Sigmoid colon (tissue), 7 donors: ENCODE results near the gene ELAC1. TPM values are rescaled to one million over a fixed set of nuclear protein-coding genes. Genes with fewer than 3 reads are reported as not detected.

ENCODE experiments used
- DNase-seq: peaks from one replicate; pipeline ENCODE4 v3.0.0-alpha.2; 2019
- H3K27ac ChIP-seq, 4 donors: fragments of 200-600 bp; sonication (generic); one replicate each; pipeline ENCODE4 v1.5.1; 2016 to 2019; ENCODE audit warnings: mild to moderate bottlenecking in 1 of 4
- H3K27me3 ChIP-seq, 3 donors: fragments of 200-600 bp; sonication (generic); one replicate each; pipeline ENCODE4 v1.5.1; 2019; ENCODE audit warnings: mild to moderate bottlenecking in 1 of 3
- H3K36me3 ChIP-seq, 4 donors: fragments of 200-600 bp; sonication (generic); one replicate each; pipeline ENCODE4 v1.5.1; 2016 to 2019
- H3K4me1 ChIP-seq, 4 donors: fragments of 200-600 bp; sonication (generic); one replicate each; pipeline ENCODE4 v1.5.1; 2017 to 2019
- H3K4me3 ChIP-seq, 4 donors: fragments of 200-600 bp; sonication (generic); one replicate each; pipeline ENCODE4 v1.5.1; 2017 to 2019; ENCODE audit warnings: mild to moderate bottlenecking in 2 of 4, moderate library complexity in 1 of 4
- H3K9me3 ChIP-seq, 4 donors: fragments of 200-600 bp in 3 of 4; sonication (generic) in 3 of 4; one replicate each; pipeline versions ENCODE4 v1.5.1 to v1.6.1; 2013 to 2019
- EP300 ChIP-seq, 4 donors: sonication (generic); formaldehyde crosslinking; IDR thresholded peaks; one replicate each; pipeline ENCODE4 v1.6.1; 2017; ENCODE audit warnings: antibody characterized with exemption in 4 of 4
- POLR2A ChIP-seq, 2 donors: fragments of 450-650 bp; IDR thresholded peaks; one replicate each; pipeline ENCODE4 v1.6.1; 2016; ENCODE audit warnings: antibody characterized with exemption in 2 of 2, mild to moderate bottlenecking in 2 of 2, moderate library complexity in 2 of 2
- POLR2AphosphoS5 ChIP-seq, 4 donors: sonication (generic); formaldehyde crosslinking; IDR thresholded peaks; one replicate each; pipeline ENCODE4 v1.6.1; 2017; ENCODE audit warnings: antibody characterized with exemption in 4 of 4
- WGBS, 2 donors: extraction: QIAGEN DNeasy Blood & Tissue Kit; methylation state at CpG; one replicate each; pipeline ENCODE4 v1.1.7; 2013; 5-methylcytosine and 5-hydroxymethylcytosine counted together
- intact Hi-C: fragments of 100-400 bp; cut with DNase I; formaldehyde crosslinking; loops from one replicate; pipeline ENCODE4 v1.15.1; 2023
- polyA plus RNA-seq, 3 donors: library from polyadenylated mRNA; stranded (reverse); fragments of 200-250 nt; gene quantifications; one replicate each; pipeline ENCODE4 v1.2.3, GENCODE V29; 2013
- total RNA-seq, 4 donors: library from RNA; depleted of rRNA; stranded (reverse); fragments of >200 nt; gene quantifications; one replicate each; pipeline ENCODE4 v1.1.0, GENCODE V29; 2016
- TF ChIP-seq, protein P1 (sequence below), 4 experiments: fragments of 450-650 bp in 3 of 4; fragments of 200-600 bp in 1 of 4; IDR thresholded peaks; one replicate each; pipeline ENCODE4 v1.5.1; 2016 to 2019; ENCODE audit warnings: antibody characterized with exemption in 4 of 4, mild to moderate bottlenecking in 3 of 4, moderate library complexity in 2 of 4
- donor health status: healthy with polysubstance abuse.
- donor health status: Bipolar disorder and iron deficiency.
- donor health status: healthy.

Gene ELAC1
- total and polyA plus RNA-seq, 7 donors, result 3.9 to 8.1 (median 5.4) TPM

GRCh38 chr18:50933684-50934083, 34.2 kb upstream of the ELAC1 start:
- no peak for DNase-seq
- no peaks in the 10 kb centered on the region for H3K27me3 ChIP-seq
- no peak overlapping the region for H3K4me3 ChIP-seq
- no peaks in the 10 kb centered on the region for H3K4me1 ChIP-seq
- no peaks in the 10 kb centered on the region for H3K9me3 ChIP-seq
- TF ChIP-seq, protein P1, sequence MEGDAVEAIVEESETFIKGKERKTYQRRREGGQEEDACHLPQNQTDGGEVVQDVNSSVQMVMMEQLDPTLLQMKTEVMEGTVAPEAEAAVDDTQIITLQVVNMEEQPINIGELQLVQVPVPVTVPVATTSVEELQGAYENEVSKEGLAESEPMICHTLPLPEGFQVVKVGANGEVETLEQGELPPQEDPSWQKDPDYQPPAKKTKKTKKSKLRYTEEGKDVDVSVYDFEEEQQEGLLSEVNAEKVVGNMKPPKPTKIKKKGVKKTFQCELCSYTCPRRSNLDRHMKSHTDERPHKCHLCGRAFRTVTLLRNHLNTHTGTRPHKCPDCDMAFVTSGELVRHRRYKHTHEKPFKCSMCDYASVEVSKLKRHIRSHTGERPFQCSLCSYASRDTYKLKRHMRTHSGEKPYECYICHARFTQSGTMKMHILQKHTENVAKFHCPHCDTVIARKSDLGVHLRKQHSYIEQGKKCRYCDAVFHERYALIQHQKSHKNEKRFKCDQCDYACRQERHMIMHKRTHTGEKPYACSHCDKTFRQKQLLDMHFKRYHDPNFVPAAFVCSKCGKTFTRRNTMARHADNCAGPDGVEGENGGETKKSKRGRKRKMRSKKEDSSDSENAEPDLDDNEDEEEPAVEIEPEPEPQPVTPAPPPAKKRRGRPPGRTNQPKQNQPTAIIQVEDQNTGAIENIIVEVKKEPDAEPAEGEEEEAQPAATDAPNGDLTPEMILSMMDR (IDR thresholded peaks at IDR 0.05), result no peak
- TF ChIP-seq POLR2AphosphoS5 (IDR thresholded peaks at IDR 0.05) (no peak), EP300 (IDR thresholded peaks at IDR 0.05) (no peak), POLR2A (IDR thresholded peaks at IDR 0.05) (no peak)
- H3K27ac ChIP-seq, result no peak overlapping the region
- WGBS, 2 donors, result 96% methylated on average over 5 of the region's 5 CpGs
- H3K36me3 ChIP-seq, result peaks cover 0 to 38% (median 2%) of the 10 kb centered on the region in 4 donors
- intact Hi-C loops, result no loop called here

GRCh38 chr18:50934545-50935211, 33.2 kb upstream of the ELAC1 start:
- no peak for DNase-seq
- H3K27ac ChIP-seq, result no peak overlapping the region
- no peaks in the 10 kb centered on the region for H3K9me3 ChIP-seq
- H3K4me3 ChIP-seq, result no peak overlapping the region
- H3K27me3 ChIP-seq, result no peaks in the 10 kb centered on the region
- no peaks in the 10 kb centered on the region for H3K4me1 ChIP-seq
- peaks cover 0 to 32% (median 2%) of the 10 kb centered on the region in 4 donors for H3K36me3 ChIP-seq
- WGBS, 2 donors, result 95 to 96% methylated on average over 6 of the region's 6 CpGs
- intact Hi-C loops, result no loop called here
- TF ChIP-seq, protein P1 (IDR thresholded peaks at IDR 0.05), result no peak
- TF ChIP-seq EP300 (IDR thresholded peaks at IDR 0.05) (no peak), POLR2A (IDR thresholded peaks at IDR 0.05) (no peak), POLR2AphosphoS5 (IDR thresholded peaks at IDR 0.05) (no peak)

DNA sequence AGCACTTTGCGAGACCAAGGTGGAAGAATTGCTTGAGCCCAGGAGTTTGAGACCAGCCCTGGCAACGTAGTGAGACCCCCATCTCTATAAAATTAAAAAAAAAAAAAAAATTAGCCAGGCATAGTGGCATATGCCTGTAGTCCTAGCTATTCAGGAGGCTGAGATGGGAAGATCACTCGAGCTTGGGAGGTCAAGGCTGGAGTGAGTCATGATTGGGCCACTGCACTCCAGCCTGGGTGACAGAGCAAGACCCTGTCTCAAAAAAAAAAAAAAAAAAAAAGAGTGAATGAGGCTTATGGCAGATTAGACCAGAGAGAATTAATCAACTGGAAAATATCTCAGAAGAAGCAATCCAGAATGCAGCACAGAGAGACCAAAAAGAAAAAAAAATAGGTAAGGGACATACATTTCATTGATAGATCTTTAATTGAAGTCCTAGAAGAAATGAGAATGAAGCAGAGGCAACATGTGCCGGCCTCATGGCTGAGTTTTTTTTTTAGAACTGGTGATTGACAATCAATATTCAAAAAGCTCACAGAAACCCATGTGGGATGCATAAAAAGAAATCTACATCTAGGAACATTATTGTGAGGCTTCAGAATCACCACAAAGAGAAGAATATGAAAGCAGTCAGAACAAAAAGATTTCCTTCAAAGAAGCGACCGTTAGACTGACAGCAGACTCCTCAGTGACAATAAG, 32.2 kb upstream of the ELAC1 start:
- no peaks in the 10 kb centered on the region for H3K9me3 ChIP-seq
- no peak for DNase-seq
- H3K27me3 ChIP-seq, result no peaks in the 10 kb centered on the region
- TF ChIP-seq, protein P1 (IDR thresholded peaks at IDR 0.05), result no peak
- no peak for TF ChIP-seq EP300 (IDR thresholded peaks at IDR 0.05)
- no peak for TF ChIP-seq POLR2A (IDR thresholded peaks at IDR 0.05)
- no peak for TF ChIP-seq POLR2AphosphoS5 (IDR thresholded peaks at IDR 0.05)
- intact Hi-C loops, result no loop called here
- peaks cover 0 to 39% (median 4%) of the 10 kb centered on the region in 4 donors for H3K36me3 ChIP-seq
- no peaks in the 10 kb centered on the region for H3K4me1 ChIP-seq
- whole genome bisulfite sequencing, 2 donors, result 95% methylated on average over 6 of the region's 6 CpGs
- no peak overlapping the region for H3K27ac ChIP-seq
- no peak overlapping the region for H3K4me3 ChIP-seq

- no peak for DNase-seq
- peaks cover 0 to 44% (median 6%) of the 10 kb centered on the region in 4 donors for H3K36me3 ChIP-seq
- H3K27me3 ChIP-seq, result no peaks in the 10 kb centered on the region
- intact Hi-C loops, result no loop called here
- H3K4me3 ChIP-seq, result no peak overlapping the region
- TF ChIP-seq EP300 (IDR thresholded peaks at IDR 0.05) (no peak), POLR2A (IDR thresholded peaks at IDR 0.05) (no peak), POLR2AphosphoS5 (IDR thresholded peaks at IDR 0.05) (no peak)
- TF ChIP-seq, protein P1 (IDR thresholded peaks at IDR 0.05), result no peak
- H3K9me3 ChIP-seq, result no peaks in the 10 kb centered on the region
- 76 to 98% methylated on average over 1 of the region's 1 CpG for WGBS, 2 donors
- no peaks in the 10 kb centered on the region for H3K4me1 ChIP-seq
- no peak overlapping the region for H3K27ac ChIP-seq
These were observed 30.7 kb upstream of the ELAC1 start for GRCh38 chr18:50937183-50937582.
